Measurements from ENCODE around the gene JMJD7.

JMJD7 gene

DNA sequence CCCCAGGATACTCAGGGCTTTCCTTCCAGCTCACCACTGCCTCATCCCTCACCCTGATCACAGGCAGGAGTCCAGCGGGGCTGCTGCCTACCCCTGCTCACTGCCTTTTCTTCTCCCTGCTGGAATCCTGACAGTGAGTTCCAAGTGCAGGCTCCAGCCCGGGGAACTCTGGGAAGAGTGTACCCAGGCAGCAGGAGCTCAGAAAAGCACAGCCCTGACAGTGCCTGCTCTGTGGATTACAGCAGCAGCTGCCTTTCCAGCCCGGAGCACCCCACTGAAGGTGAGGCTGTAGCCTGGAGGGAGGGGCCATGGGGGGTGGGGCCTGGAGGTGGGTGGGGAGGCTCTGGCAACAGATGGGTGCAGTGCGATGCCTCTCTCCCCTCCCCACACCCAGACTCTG is 6.1 kb upstream of the JMJD7 start:
- DNase-seq (ENCODE audit: low read depth): no peak
- TF ChIP-seq, protein P1, sequence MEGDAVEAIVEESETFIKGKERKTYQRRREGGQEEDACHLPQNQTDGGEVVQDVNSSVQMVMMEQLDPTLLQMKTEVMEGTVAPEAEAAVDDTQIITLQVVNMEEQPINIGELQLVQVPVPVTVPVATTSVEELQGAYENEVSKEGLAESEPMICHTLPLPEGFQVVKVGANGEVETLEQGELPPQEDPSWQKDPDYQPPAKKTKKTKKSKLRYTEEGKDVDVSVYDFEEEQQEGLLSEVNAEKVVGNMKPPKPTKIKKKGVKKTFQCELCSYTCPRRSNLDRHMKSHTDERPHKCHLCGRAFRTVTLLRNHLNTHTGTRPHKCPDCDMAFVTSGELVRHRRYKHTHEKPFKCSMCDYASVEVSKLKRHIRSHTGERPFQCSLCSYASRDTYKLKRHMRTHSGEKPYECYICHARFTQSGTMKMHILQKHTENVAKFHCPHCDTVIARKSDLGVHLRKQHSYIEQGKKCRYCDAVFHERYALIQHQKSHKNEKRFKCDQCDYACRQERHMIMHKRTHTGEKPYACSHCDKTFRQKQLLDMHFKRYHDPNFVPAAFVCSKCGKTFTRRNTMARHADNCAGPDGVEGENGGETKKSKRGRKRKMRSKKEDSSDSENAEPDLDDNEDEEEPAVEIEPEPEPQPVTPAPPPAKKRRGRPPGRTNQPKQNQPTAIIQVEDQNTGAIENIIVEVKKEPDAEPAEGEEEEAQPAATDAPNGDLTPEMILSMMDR (IDR thresholded peaks at IDR 0.05; ENCODE audit: insufficient read depth, low read depth, low read length, missing control alignments): no peak
- H3K4me3 ChIP-seq (ENCODE audit: low read length): no peak overlapping the region

DNA sequence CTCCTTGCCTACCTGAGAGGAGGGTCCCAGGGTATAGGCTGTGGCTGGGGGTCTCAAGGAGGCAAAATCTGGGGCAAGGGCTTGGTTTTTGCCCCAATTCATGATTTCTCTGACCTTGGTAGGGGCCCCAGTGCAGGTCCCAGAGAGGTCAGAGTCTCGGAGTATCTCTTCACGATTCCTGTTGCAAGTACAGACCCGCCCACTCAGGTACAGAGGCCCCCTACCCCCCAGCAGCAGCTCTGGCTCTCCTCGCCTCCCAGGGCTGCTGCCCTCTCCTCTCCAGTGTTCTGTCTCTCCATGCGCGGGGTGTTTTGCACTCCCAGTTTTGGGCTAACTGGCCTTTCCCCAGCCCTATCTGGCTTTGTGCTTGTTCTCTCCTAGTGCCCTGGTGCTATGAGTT is 5.4 kb upstream of the JMJD7 start:
- TF ChIP-seq, protein P1 (IDR thresholded peaks at IDR 0.05; ENCODE audit: insufficient read depth, low read depth, low read length, missing control alignments): no peak
- H3K4me3 ChIP-seq (ENCODE audit: low read length): no peak overlapping the region
- DNase-seq (ENCODE audit: low read depth): no peak

DNA sequence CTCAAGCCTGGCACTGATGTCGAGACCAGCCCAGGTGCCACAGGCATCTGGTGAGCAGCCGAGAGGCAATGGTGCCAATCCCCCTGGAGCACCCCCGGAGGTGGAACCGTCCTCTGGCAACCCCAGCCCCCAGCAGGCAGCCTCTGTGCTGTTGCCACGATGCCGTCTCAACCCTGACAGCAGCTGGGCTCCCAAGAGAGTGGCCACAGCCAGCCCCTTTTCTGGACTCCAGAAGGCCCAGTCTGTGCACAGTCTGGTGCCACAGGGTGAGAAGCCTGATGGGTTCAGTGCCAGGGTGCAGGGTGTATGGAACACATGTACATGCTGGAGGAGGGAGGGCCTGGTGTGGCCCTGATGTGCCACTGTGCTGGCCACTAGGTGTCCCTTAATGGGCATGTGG is 4.9 kb upstream of the JMJD7 start:
- TF ChIP-seq, protein P1 (IDR thresholded peaks at IDR 0.05; ENCODE audit: insufficient read depth, low read depth, low read length, missing control alignments): no peak
- no peak overlapping the region for H3K4me3 ChIP-seq (ENCODE audit: low read length)
- DNase-seq (ENCODE audit: low read depth): no peak

DNA sequence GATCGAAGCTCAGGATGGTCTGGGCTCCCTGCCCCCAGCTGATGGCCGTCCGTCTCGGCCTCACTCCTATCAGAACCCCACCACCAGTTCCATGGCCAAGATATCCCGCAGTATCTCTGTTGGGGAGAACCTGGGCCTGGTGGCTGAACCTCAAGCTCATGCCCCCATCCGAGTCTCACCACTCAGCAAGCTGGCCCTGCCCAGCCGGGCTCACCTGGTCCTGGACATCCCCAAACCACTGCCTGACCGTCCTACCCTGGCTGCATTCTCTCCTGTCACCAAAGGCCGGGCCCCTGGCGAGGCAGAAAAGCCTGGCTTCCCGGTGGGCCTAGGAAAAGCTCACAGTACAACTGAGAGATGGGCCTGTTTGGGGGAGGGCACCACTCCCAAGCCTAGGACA is 4.4 kb upstream of the JMJD7 start:
- TF ChIP-seq, protein P1 (IDR thresholded peaks at IDR 0.05; ENCODE audit: insufficient read depth, low read depth, low read length, missing control alignments): no peak
- DNase-seq (ENCODE audit: low read depth): no peak
- no peak overlapping the region for H3K4me3 ChIP-seq (ENCODE audit: low read length)

DNA sequence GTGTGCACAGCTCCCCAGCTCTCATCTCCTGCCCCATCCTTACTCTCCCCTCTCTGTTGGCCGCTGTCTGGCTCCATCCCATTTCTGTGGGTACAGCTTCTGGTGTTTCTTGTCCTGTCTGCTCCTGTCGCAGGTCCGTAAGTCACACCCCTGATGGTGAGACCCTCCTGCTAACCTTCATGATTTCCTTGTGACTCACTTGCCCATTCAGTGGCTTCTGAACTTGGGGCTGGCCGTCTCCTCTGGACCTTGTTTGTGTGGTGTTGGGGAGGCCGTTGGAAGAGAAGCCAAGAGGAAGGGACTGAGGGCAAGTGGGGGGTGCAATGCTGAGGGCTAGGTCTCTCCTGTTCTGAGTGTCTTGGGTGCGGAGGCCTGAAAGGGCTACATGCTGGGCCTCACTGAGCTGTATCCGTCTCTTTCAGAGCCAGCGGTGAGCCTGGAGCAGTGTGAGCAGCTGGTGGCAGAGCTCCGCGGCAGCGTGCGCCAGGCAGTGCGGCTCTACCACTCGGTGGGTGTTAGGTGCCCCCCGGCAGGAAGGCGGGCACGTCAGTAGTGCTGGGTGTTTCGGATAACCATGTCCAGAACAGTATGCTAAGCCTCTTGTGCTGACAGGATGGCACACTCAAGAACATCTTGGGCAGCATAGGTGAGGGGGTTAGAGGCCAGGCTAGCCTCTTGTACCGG is 3.7 kb upstream of the JMJD7 start:
- TF ChIP-seq, protein P1 (IDR thresholded peaks at IDR 0.05; ENCODE audit: insufficient read depth, low read depth, low read length, missing control alignments): no peak
- no peak for DNase-seq (ENCODE audit: low read depth)
- no peak overlapping the region for H3K4me3 ChIP-seq (ENCODE audit: low read length)

DNA sequence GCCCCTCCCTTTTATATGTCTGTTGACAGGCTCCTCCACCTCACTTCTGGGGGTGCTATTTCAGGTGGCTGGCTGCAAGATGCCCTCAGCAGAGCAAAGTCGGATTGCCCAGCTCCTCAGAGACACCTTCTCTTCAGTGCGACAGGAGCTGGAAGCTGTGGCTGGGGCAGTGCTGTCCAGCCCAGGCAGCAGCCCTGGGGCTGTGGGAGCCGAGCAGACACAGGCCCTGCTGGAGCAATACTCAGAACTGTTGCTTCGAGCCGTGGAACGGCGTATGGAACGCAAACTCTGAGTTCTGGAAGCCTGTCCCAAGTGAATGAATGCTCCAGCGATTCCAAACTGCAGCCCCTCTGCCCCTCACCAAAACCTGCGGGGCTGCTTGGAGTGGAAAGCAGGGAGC is 2.7 kb upstream of the JMJD7 start:
- DNase-seq (ENCODE audit: low read depth): no peak

More for the DNA sequence above, 2.7 kb upstream of the JMJD7 start:
- H3K4me3 ChIP-seq (ENCODE audit: low read length): no peak overlapping the region
- TF ChIP-seq, protein P1 (IDR thresholded peaks at IDR 0.05; ENCODE audit: insufficient read depth, low read depth, low read length, missing control alignments): no peak

All from epithelial cell of esophagus (primary cell).